RWPE1 (cell line): Measurements from ENCODE around the gene AP4M1.
A peak's percentile ranks its signal among the peaks of the same experiment; 100 is the strongest.

Source experiments
- CTCF ChIA-PET: fragments of 350-600 bp; sonication (Branson Sonifier 250); formaldehyde crosslinking; extraction: SDS; loops from one replicate; lab custom pipeline; 2021; lab: Yijun Ruan, JAX
- POLR2A ChIA-PET: fragments of 400-600 bp; formaldehyde crosslinking; extraction: SDS; loops from one replicate; lab custom pipeline; 2020; ENCODE audit warnings: antibody characterized with exemption; ENCODE audit not compliant: low non-redundant PET; lab: Yijun Ruan, JAX
- DNase-seq: peaks from one replicate; pipeline ENCODE4 v3.0.0; 2012; ENCODE audit warnings: low spot score
- H3K27ac ChIP-seq: fragments of 450-650 bp; 2 replicates; pipeline ENCODE4 v1.5.1; 2017
- TF ChIP-seq, protein P1 (sequence below): fragments of 450-650 bp; conservative IDR thresholded peaks from 2 replicates; pipeline ENCODE4 v1.5.1; 2017; ENCODE audit warnings: low read depth, mild to moderate bottlenecking

AP4M1 gene

DNA sequence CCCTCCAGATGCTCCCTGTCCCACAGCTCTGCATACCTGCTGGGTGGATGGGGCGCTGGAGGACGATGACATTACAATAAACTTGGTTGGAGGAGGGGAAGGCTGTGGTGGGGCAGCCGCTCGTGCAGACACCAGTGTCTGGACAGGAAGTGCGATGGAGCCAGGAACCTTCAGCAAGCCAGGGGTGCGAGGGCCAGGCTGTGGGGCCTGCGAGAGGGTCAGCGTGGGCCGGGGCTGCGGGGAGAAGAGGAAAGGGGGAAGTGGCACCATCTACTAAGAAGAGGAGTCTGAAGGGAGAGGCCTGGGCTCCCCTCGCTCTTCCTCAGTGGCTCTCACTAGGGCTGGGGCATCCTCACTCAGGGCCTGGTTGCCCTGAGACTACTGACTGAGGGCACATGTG, 6.4 kb downstream of the AP4M1 start:
- CTCF ChIA-PET = interaction anchor here (0.7 kb wide), 1 partner anchor 38 kb away, joined by 4 read pairs; no protein-coding TSS in a partner anchor
- POLR2A ChIA-PET = no interaction called here
- DNase-seq = no peak
- peak overlapping the region; percentile 36 for H3K27ac ChIP-seq
- TF ChIP-seq, protein P1, sequence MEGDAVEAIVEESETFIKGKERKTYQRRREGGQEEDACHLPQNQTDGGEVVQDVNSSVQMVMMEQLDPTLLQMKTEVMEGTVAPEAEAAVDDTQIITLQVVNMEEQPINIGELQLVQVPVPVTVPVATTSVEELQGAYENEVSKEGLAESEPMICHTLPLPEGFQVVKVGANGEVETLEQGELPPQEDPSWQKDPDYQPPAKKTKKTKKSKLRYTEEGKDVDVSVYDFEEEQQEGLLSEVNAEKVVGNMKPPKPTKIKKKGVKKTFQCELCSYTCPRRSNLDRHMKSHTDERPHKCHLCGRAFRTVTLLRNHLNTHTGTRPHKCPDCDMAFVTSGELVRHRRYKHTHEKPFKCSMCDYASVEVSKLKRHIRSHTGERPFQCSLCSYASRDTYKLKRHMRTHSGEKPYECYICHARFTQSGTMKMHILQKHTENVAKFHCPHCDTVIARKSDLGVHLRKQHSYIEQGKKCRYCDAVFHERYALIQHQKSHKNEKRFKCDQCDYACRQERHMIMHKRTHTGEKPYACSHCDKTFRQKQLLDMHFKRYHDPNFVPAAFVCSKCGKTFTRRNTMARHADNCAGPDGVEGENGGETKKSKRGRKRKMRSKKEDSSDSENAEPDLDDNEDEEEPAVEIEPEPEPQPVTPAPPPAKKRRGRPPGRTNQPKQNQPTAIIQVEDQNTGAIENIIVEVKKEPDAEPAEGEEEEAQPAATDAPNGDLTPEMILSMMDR = no peak

DNA sequence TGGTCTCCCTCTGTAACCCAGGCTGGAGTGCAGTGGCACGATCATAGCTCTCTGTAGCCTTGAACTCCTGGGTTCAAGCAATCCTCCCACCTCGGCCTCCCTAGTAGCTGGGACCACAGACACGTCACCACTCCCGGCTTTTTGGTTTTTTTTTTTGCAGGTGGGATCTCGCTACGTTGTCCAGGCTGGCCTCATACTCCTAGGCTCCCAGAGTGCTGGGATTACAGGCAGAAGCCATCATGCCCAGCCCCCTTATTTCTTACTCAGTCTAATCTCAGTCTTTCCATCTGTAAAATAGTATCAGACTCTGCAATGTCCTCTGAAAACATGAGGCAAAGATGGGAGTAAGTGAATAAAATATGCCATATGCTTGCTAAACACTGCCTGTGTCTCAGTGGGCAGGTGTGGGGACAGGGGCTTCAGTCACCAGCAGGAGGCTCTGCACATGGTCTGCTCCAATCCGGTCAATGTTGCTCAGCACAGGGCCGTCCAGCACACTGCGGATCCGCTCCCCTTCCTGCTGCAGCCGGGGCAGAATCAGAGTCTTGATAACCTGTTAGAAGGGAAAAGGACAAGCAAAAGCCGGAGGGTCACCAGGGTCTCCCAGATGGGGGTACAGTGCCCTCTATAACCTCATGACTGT, 8.2 kb downstream of the AP4M1 start:
- ChIA-PET CTCF (no interaction called here), POLR2A (no interaction called here)
- peak overlapping the region; percentile 36 for H3K27ac ChIP-seq
- no peak for DNase-seq
- TF ChIP-seq, protein P1 = no peak

DNA sequence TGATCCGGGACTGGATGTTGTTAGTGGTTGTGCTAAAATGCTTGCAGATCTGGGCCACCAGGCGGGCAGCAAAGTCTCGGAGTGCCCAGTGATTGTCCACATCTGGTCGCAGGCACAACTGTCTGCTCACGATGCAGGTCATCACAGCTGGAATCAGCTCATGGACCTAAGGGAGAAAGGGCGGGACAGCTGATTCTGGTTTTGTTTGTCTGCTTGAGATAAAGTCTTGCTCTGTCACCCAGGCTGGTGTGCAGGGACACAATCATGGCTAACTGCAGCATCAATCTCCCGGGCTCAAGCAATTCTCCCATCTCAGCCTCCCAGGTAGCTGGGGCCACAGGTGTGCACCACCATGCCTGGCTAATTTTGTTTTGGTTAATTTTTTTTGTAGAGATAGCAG, 9.7 kb downstream of the AP4M1 start:
- TF ChIP-seq, protein P1 = no peak
- ChIA-PET POLR2A (no interaction called here), CTCF (no interaction called here)
- DNase-seq = no peak
- peak overlapping the region; percentile 36 for H3K27ac ChIP-seq

DNA sequence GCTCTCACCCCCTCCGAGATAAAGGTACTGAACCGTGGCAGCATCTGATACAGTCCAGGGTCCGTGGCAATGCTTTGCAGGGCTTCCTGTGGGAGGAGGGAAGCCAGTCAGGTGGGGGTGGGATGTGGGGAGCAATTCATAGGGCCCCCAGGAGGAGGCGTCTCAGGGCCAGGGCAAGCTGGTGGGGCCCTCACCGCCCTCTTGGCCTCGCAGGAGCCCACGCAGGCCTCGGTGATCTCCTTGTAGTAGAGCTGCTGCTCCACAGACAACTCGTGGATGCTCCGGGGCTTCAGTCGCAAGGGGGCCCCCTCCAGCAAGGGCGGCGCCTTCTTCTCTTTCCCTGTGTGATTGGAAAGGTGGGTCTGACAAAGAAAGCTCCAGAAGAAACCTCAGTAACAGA, 10.5 kb downstream of the AP4M1 start:
- TF ChIP-seq, protein P1 = no peak
- ChIA-PET POLR2A (no interaction called here), CTCF (no interaction called here)
- H3K27ac ChIP-seq = peak overlapping the region; percentile 36
- no peak for DNase-seq

DNA sequence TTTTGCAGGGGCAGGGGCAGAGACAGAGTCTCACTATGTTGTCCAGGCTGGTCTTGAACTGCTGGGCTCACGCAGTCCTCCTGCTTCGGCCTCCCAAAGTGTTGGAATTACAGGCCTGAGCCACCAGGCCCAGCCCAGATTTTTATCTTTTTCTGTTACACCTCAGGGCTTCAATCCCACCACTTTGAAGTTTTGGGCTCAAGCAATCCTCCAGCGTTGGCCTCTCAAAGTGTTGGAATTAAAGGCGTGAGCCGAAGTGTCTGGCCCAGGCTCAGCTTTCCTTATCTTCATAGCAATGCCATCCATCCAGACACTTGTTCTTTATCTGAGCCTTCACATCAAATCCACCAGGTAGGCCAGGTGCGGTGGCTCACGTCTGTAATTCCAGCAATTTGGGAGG, 13.6 kb downstream of the AP4M1 start:
- peak overlapping the region; percentile 36 for H3K27ac ChIP-seq
- DNase-seq = no peak
- ChIA-PET CTCF (no interaction called here), POLR2A (no interaction called here)
- TF ChIP-seq, protein P1 = no peak

DNA sequence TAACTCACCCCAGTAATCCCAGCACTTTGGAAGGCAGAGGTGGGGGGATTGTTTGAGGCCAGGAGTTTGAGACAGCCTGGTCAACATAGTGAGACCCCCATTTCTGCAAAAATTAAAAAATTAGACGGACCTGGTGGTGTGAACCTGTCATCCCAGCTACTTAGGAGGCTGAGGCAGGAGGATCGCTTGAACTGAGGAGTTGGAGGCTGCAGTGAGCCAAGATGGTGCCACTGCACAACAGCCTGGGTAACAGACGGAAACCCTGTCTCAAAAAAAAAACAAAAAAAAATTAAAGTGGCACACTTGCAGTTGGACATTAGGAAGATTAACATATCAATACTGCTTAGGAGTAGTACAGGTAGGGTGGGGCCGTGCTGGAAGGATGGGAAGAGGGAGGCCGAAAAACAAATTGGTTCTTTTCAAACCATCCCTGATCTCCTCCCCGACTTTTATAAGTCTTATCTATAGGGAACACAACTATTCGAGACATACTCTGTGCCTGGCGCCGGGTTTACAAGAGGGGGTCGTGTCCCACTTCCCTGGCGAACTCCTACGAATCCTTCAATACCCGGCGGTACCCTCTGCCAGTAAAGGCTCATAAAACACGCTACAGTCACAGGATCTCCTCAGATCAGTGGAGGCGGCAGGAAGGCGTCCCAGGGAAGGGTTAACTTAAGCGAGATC, 17.1 kb downstream of the AP4M1 start:
- H3K27ac ChIP-seq = peak overlapping the region; percentile 88
- TF ChIP-seq, protein P1 = no peak
- ChIA-PET POLR2A (no interaction called here), CTCF (no interaction called here)
- DNase-seq = no peak
